AG08395 (cell line): Measurements from ENCODE around the gene UBL7.
A peak's percentile ranks its signal among the peaks of the same experiment; 100 is the strongest.
"Not testable (repeated sequence)": the region's sequence is repeated elsewhere in the genome, so short reads cannot be mapped to it uniquely, and the experiment has no call there.

Experiments
- DNase-seq: peaks from one replicate; pipeline ENCODE4 v3.0.0; 2012; ENCODE audit warnings: mixed read lengths, low spot score

Gene UBL7

DNA sequence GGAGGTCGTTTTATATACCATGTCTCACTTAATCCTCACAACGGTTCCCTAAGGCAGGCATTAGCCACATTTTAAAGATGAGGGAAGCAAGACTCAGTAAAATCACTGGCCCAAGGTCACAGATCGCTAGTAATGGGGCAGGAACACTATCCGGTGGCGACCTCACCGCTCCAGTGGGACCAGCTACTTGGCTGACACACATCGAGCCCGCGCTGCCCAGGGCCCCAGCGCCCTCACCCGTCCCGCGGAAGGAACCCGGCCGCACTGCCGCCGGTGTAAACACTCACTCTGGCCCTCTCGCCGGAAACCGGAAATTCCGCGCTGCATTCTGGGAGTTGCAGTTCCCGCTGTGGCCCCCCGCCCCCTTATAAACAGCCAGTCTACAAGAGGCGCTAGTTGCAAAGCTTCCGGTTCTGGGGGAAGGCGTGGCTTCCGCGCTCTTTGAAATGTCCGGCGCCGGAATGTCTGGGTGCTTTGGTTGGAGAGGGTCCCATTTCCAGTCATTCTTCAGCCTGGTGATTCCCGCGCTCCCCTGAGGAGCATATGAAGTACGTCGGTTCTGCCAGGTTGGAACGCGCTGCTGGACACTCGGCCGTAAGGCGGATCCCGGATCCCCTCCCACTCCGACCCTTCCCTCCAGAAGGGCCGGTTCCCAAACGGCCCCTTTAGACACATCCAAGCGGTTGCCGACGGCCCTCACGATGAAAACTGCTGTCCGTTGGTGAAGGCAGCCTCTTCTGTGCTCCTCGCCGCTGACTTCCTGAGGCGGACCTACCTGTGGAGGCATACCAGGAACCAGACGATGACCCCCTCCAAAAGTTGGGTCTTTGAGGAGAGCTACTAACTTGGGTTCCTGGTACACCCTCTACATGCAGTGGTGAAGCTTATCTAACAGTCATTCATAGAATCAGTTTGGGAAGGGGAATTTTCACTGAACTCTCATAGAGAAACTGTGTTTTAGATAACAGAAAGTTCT lies at the start of gene UBL7:
Gene UBL7 (minus strand): TSS at position 290 of the 976 bp plus-strand sequence. CDS start 2,293 bp downstream, outside the sequence.
- DNase-seq, result peak; percentile 97

- DNase-seq, result no peak
These were observed 45.5 kb upstream of the UBL7 start for GRCh38 chr15:74506515-74506840.

- DNase-seq, result peak; percentile 37
These were observed 45.0 kb upstream of the UBL7 start for GRCh38 chr15:74505837-74506514.

- DNase-seq, result no peak
These were observed 43.9 kb upstream of the UBL7 start for GRCh38 chr15:74504836-74505235.

GRCh38 chr15:74504418-74504817 lies 43.5 kb upstream of the UBL7 start:
- DNase-seq, result no peak

GRCh38 chr15:74502301-74502700 lies 41.3 kb upstream of the UBL7 start:
- DNase-seq, result no peak

- no peak for DNase-seq
These were observed 39.4 kb upstream of the UBL7 start for GRCh38 chr15:74500401-74500800.

DNA sequence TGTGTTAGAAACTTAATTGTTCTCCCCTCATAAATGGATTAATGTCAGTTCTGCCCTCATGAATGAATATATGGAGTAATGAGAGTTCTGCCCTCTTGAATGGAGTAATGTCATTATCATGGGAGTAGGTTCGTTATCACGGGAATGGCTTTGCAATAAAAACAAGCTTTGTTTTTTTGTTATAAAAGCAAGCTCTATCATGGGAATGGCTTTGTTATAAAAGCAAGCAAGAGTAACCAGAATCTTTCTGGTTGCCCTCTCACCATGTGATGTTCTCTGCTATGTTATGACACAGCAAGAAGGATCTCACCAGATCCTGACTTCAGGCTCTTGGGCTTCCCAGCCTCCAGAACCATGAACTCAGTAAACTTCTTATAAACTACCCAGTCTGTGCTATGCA lies 38.4 kb upstream of the UBL7 start:
- no peak for DNase-seq

DNA sequence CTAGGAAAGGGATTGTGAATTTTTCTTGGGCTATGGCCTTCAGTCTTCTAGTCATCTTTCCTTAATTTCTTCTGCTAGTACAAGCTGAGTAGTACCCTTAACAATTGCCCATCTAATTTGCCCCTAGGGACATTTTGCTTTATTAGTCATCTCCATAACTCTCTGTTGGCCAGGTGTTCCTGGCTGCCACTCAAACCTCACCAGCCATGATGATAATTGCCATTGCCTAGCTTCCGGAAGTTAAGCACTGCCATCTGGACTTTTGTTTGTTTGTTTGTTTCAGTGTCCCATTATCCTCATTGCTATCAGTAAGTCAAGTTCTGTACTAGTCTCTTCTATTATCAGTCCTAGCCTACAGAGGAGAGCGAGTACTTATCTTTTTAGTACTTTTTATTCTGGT lies 36.6 kb upstream of the UBL7 start:
- no peak for DNase-seq

GRCh38 chr15:74496648-74497047 lies 35.7 kb upstream of the UBL7 start:
- no peak for DNase-seq

GRCh38 chr15:74490339-74490689 lies 29.4 kb upstream of the UBL7 start:
- DNase-seq, result no peak

- peak; percentile 74 for DNase-seq
These were observed 28.8 kb upstream of the UBL7 start for GRCh38 chr15:74489518-74490338.

GRCh38 chr15:74488776-74489175 lies 27.8 kb upstream of the UBL7 start:
- no peak for DNase-seq

- DNase-seq, result peak; percentile 9
These were observed 21.7 kb upstream of the UBL7 start for GRCh38 chr15:74482661-74483060.

GRCh38 chr15:74480364-74480763 lies 19.4 kb upstream of the UBL7 start:
- DNase-seq, result not testable (repeated sequence)

- not testable (repeated sequence) for DNase-seq
These were observed 10.7 kb upstream of the UBL7 start for GRCh38 chr15:74471621-74472020.

DNA sequence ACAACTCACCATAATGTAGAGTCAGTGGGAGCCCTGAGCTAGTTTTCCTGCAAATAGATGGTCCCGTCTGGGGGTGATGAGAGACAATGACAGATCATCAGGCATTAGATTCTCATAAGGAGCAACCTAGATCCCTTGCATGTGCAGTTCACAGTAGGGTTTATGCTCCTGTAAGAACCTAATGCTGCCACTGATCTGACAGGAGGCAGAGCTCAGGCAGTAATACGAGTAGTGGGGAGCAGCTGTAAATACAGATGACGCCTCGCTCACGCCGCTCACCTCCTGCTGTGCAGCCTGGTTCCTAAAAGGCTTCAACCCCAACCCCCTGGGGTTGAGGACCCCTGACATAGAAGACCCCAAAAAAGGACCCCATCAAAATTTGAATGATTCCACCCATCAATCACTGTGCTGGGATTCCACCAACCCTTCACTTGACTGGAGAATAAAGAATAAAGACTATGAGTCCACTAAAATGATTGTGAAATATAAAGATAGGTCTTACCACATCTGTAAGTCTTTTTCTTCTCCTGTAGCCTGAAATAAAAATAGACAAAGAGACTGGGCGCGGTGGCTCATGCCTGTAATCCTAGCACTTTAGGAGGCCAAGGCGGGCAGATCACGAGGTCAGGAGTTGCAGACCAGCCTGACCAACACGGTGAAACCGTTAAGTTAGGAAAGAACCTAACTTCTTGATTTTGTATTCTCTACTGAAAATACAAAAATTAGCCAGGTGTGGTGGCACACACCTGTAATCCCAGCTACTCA lies 9.9 kb upstream of the UBL7 start:
- no peak for DNase-seq

- no peak for DNase-seq
These were observed 7.5 kb upstream of the UBL7 start for GRCh38 chr15:74468341-74469032.

- DNase-seq, result no peak
These were observed 5.6 kb upstream of the UBL7 start for GRCh38 chr15:74466570-74466969.

DNA sequence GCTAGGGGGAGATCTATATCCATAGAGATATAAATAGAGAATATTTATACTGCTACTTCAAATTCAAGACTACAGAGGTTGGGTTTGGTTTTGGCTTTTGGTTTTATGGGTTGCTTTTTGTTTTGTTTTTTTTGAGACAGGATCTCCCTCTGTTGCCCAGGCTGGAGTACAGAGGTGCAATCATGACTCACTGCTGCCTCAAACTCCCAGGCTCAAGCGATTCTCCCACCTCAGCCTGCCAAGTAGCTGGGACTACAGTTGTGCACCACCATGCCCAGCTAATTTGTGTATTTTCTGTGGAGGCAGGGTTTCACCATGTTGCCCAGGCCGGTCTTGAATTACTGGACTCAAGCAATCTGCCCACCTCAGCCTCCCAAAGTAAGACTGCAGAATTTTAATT lies 3.9 kb upstream of the UBL7 start:
- DNase-seq, result no peak

DNA sequence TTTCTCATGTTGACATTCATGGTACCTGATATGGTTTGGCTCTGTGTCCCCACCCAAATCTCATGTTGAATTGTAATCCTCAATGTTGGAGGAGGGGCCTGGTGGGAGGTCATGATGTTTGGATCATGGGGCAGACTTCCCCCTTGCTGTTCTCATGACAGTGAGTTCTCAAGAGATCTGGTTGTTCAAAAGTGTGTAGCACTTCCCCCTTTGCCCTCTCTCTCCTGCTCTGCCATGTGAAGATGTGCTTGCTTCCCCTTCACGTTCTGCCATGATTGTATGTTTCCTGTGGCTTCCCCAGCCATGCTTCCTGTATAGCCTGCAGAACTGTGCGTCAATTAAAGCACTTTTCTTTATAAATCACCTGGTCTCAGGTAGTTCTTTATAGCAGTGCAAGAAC lies 3.3 kb upstream of the UBL7 start:
- no peak for DNase-seq
